Measurements from ENCODE around the gene DNAJC16. TPM values are rescaled to one million over a fixed set of nuclear protein-coding genes. Genes with fewer than 3 reads are reported as not detected.
"Not testable (repeated sequence)": the region's sequence is repeated elsewhere in the genome, so short reads cannot be mapped to it uniquely, and the experiment has no call there.

The DNAJC16 gene
- total and polyA plus RNA-seq, 11 donors, result 4.2 to 22.8 (median 18.4) TPM

GRCh38 chr1:15595809-15596617, 69.4 kb downstream of the DNAJC16 start:
- WGBS, 4 donors, result 79 to 91% (median 87%) methylated on average over 5 of the region's 5 CpGs
- intact Hi-C loops (cut with DNase I), result loop anchor here in 8 of 10 donors (1.0 to 10.0 kb wide), 7 partner anchors 139 to 159 kb away; partner anchors contain the start of genes TMEM82 (in 3 of the 8), SLC25A34 (in 2 of the 8) and FBLIM1 (in 1 of the 8)
- Histone ChIP-seq H3K27ac (peak overlapping the region in 1 of 12 donors; percentile 34), H3K36me3 (no peaks in the 10 kb centered on the region), H3K4me1 (peaks cover 0 to 25% (median 5%) of the 10 kb centered on the region in 12 donors), H3K27me3 (no peaks in the 10 kb centered on the region), H3K4me3 (no peak overlapping the region), H3K9me3 (no peaks in the 10 kb centered on the region)
- ATAC-seq (no peak), DNase-seq (no peak)
- no peak for TF ChIP-seq POLR2A (IDR thresholded peaks at IDR 0.05)
- no peak for TF ChIP-seq CTCF (IDR thresholded peaks at IDR 0.05)

DNA sequence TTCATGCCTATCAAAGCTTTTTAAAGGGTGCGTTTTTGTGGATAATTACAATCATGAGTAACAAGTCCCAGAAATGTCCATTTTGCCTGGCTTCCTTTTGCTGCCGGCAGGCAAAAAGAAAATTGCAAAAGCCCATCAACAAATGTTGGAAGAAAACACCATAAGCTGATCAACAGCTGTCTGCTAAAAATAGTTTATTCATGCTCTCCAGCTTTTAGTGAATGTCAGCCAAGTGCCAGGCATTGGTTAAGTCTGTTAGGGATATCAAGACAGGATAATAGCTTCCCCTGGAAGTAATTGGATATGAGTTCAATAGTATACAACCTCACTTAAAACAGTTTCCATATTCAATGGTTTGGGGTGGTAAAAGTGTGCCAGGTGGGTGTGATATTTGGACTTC, 71.8 kb downstream of the DNAJC16 start:
- TF ChIP-seq CTCF (IDR thresholded peaks at IDR 0.05), result no peak
- TF ChIP-seq POLR2A (IDR thresholded peaks at IDR 0.05), result no peak
- H3K36me3 ChIP-seq, result no peaks in the 10 kb centered on the region
- 26 to 36% (median 31%) methylated on average over 2 of the region's 2 CpGs for WGBS, 4 donors
- H3K9me3 ChIP-seq, result no peaks in the 10 kb centered on the region
- H3K4me3 ChIP-seq, result no peak overlapping the region
- H3K4me1 ChIP-seq, result peaks cover 0 to 38% (median 13%) of the 10 kb centered on the region in 12 donors
- intact Hi-C loops (cut with DNase I), result loop anchor here in 6 of 10 donors (5.0 to 10.0 kb wide), 5 partner anchors 136 to 156 kb away; partner anchors contain the start of genes TMEM82 (in 3 of the 6), SLC25A34 (in 2 of the 6) and FBLIM1 (in 1 of the 6)
- peak in 1 of 5 donors; percentile 30 for DNase-seq
- no peaks in the 10 kb centered on the region for H3K27me3 ChIP-seq
- H3K27ac ChIP-seq, result peak overlapping the region in 1 of 12 donors; percentile 62
- no peak for ATAC-seq

DNA sequence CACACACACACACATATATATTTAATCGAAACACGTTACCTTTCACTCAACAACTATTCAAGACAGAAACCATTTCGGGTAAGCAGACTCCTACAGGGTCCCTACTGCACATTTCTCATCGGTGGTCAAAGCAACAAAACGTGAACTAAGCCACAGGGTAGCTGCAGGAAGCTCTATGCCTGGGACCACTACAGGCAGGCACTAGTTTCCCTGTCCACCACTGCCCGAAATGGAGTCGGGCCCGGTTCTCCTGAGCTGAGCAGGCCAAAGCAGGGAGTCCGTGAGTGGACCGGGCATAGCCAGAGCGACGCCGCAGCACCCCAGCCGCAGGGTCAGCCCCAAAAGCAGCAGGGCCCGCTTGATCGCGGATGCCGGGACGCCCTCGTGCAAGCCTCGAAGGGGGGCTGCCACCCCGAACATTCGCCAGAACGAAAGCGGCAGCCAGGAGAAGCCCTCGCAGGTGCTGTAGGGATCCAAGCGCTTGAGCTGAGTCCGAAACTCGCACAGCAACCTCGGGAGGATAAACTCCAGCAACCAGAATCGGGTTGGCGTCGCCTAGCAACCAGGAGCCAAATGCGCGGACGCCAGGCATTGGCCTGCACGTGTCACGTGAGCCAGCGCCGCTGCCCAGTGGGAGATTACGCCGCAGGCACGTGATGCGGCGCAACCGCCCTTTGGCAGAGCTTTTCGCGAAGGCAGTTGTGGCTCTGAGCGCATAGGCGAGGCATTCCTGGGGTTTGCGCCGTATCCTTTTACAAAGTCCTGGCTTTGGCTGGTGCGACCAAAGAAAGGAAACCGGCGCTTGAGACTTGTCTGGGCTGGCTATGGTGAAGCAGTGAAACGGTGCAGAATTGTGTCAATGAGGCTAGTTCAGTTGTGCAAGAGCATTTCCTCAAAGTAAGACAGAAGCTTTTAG, 76.7 kb downstream of the DNAJC16 start:
- intact Hi-C loops (cut with DNase I), result loop anchor here in 3 of 10 donors (1.0 to 10.0 kb wide), 4 partner anchors 13 to 131 kb away; partner anchors contain the start of genes DDI2 (in 2 of the 3), DNAJC16 (in 1 of the 3) and SLC25A34 (in 1 of the 3)
- TF ChIP-seq CTCF (IDR thresholded peaks at IDR 0.05) (no peak), POLR2A (IDR thresholded peaks at IDR 0.05) (peak in 1 of 2 donors; percentile 74)
- ATAC-seq, result peak; percentile 98 to 99 (median 99)

DNA sequence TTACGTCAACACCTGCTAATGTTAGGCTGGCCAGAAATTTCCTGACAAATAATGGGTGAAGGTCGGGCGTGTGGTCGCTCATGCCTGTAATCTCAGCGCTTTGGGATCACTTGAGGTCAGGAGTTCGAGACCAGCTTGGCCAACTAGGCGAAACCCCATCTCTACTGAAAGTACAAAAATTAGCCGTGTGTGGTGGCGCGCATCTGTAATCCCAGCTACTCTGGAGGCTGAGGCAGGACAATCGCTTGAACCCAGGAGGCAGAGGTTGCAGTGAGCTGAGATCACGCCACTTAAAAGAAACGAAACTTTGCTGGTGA, 77.3 kb downstream of the DNAJC16 start:
- H3K9me3 ChIP-seq, H3K27me3 ChIP-seq, H3K36me3 ChIP-seq, DNase-seq, ATAC-seq: not testable (repeated sequence)
- 66 to 76% (median 67%) methylated on average over 13 of the region's 13 CpGs for WGBS, 4 donors
- H3K27ac ChIP-seq, result peak overlapping the region in 11 of 12 donors; percentile 49 to 91 (median 79)
- peaks cover 0 to 21% (median 11%) of the 10 kb centered on the region in 12 donors for H3K4me1 ChIP-seq
- peak overlapping the region in 11 of 12 donors; percentile 52 to 89 (median 72) for H3K4me3 ChIP-seq
- intact Hi-C loops (cut with DNase I), result loop anchor here in 3 of 10 donors (1.0 to 10.0 kb wide), 4 partner anchors 13 to 131 kb away; partner anchors contain the start of genes DDI2 (in 2 of the 3), DNAJC16 (in 1 of the 3) and SLC25A34 (in 1 of the 3)

More for the DNA sequence above, 76.7 kb downstream of the DNAJC16 start:
- H3K27me3 ChIP-seq, result no peaks in the 10 kb centered on the region
- H3K4me3 ChIP-seq, result peak overlapping the region; percentile 52 to 89 (median 72)
- peak; percentile 97 to 99 (median 98) for DNase-seq
- WGBS, 4 donors, result 1 to 7% (median 3%) methylated on average over 22 to 56 of the region's 56 CpGs
- peak overlapping the region in 11 of 12 donors; percentile 49 to 91 (median 79) for H3K27ac ChIP-seq
- H3K9me3 ChIP-seq, result no peaks in the 10 kb centered on the region
- no peaks in the 10 kb centered on the region for H3K36me3 ChIP-seq
- peaks cover 0 to 27% (median 14%) of the 10 kb centered on the region in 12 donors for H3K4me1 ChIP-seq

- not testable (repeated sequence) for H3K36me3 ChIP-seq, DNase-seq, H3K4me3 ChIP-seq, ATAC-seq, H3K27me3 ChIP-seq, H3K9me3 ChIP-seq, H3K27ac ChIP-seq
- WGBS, 4 donors, result 91 to 97% (median 96%) methylated on average over 11 to 21 of the region's 21 CpGs
- H3K4me1 ChIP-seq, result peaks cover 0 to 21% (median 11%) of the 10 kb centered on the region in 12 donors
- intact Hi-C loops (cut with DNase I), result loop anchor here in 2 of 10 donors (5.0 to 10.0 kb wide), 2 partner anchors 77 to 130 kb away; partner anchors contain the start of genes DNAJC16 (in 1 of the 2) and SLC25A34 (in 1 of the 2)
Observed at GRCh38 chr1:15604400-15604799, 77.8 kb downstream of the DNAJC16 start.
